ENCODE data around the gene OSBPL10. TPM values are rescaled to one million over a fixed set of nuclear protein-coding genes. Genes with fewer than 3 reads are reported as not detected.

Gene OSBPL10
- polyA plus RNA-seq, 3 donors = 18.2 to 22.3 (median 20.3) TPM

GRCh38 chr3:31960793-31961431 lies 20.1 kb downstream of the OSBPL10 start:
- DNase-seq (ENCODE audit: low read depth in 3 of 3, low spot score in 2 of 3) = no peak

DNA sequence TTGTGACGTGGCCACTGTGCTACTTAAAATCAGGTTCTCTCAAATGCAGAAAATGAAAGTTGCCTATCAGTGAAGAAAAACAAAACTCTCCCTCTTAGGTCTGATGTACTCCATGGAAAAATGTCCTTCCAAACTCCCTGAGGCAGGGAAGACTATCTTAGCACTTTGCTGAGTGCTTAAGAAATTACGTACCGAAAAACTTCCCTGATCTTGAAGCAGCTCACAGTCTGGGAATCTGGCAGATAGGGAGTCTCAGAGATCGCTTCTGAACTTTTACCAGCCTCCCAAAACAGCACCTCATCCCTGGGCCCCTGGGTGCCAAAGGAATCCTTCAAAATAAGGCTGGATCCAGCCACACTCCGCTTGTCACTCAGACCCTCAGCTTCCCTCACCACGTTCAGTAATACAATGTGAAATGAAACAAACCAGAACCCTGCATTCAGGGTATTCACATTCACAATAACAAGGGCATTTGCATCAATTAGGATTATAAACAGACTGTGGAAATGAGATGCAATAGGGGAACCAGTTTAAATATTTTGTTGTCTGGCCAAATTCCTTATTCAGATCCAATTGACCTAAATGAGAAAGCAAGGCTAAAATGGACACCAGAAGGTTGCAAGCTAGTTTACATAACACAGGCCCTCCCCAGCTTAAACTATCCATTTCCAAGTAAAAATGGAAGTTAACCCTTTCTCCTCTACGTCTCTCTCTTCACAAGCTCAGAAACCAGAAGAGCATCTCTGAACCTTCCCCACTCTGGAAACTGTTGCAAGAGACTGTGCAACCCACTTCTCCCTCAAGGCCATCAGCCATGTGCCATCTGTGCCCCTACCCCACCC lies 20.9 kb downstream of the OSBPL10 start:
- no peak for DNase-seq (ENCODE audit: low read depth in 3 of 3, low spot score in 2 of 3)

DNA sequence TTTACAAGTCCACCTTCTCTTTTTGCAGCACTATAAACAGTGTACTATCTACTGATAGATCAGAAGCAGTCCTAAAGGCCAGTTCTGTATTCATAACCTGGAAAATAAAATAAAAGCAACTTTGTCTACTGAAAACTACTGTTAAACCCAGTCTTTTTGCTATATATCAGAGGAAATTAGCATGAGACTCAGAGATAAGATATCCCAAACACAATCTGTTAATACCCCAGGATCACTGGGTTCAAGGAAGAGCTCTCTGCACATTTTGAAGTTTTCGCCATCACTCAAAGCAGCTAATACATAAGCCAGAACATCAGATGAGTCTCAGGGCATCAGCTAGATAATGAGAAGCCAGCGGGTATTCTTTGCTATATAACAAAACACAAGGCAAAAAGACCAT lies 21.8 kb downstream of the OSBPL10 start:
- DNase-seq (ENCODE audit: low read depth in 3 of 3, low spot score in 2 of 3) = no peak

DNA sequence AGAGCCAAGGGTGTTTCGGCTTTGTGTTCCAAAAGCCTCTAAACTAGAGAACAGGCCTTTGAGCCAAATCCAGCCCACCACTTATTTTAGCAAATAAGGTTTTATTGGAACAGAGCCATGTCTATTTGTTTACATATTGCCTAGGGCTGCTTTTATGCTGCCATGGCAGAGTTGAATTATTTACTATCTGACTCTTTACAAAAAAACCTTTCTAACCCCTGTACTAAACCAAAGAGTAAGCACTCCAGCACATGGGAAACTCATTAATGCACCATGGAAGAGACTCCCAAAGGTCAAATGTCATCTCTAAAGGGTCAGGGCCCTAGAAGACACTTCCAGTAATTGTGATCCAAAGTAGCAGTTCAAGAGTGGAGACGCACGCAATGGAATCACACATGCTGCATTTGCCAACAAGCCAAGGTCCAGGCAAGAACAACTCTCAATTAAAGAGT lies 22.3 kb downstream of the OSBPL10 start:
- no peak for DNase-seq (ENCODE audit: low read depth in 3 of 3, low spot score in 2 of 3)

DNA sequence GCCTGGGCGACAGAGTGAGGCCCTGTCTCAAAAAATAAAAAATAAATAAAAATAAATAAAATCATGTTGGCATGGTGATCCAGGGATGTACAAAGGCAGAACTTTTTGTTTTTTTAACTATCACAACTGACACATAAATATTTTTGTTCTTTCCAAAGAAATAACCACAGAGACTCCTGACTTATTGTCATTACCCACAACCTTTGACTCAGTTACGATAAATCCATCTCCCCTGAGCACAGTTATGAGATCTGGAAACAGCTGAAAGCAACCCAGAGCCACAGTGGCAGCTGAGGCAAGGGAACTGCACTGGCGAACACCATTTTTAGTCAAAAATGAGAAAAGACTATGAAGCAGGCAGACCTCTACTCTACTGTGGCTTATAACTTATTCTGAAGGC lies 24.0 kb downstream of the OSBPL10 start:
- DNase-seq (ENCODE audit: low read depth in 3 of 3, low spot score in 2 of 3) = no peak

DNA sequence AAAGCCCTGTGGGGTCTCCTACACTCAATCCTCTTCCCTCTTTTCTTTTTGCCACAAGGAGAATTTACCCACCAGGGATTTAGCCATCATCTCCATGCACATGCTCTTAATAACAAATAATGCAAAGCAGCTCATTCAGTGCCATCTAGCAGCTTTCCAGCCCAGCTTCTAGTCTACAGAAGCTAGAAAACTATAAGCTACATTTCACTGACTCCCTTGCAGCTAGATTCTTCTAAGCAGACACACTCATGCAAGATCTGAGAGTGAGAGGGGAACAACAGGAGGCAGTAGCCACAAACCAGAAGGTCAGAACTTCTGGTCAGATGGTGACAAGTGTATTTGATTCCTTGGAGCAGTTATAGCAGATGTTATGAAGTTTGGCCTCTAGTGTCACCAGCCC lies 25.5 kb downstream of the OSBPL10 start:
- DNase-seq (ENCODE audit: low read depth in 3 of 3, low spot score in 2 of 3) = no peak

DNA sequence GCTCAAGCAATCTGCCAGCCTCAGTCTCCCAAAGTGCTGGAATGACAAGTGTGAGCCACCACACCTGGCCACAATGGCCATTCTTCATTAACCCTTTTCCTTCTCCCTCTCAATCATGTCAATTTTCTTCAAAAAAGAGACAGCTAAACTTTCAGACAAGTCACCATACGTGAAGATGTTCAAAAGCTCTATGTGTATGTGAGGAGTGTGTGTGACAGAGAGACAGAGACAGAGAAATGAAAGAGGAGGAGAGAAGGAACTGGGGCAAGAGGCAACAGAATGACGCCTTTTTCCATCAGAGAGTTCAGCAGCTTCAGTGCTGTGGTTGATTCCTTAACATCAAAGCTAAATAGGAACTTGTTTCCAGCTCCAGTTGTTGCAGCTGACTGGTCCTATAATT lies 27.4 kb downstream of the OSBPL10 start:
- no peak for DNase-seq (ENCODE audit: low read depth in 3 of 3, low spot score in 2 of 3)

DNA sequence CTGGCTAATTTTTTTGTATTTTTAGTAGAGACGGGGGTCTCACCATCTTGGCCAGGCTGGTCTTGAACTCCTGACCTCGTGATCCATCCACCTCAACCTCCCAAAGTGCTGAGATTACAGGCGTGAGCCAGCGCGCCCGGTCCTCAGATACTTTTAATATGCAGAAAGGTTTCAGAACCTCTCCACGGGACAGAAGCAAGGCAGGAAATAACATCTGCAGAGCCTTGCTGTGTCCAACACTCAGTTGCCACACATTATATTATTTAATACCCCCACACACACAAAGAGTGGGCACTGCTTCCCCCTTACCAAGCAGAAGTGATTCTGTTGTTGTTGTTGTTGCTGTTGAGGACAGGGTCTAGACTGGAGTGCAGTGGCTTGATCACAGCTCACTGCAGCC lies 28.0 kb downstream of the OSBPL10 start:
- DNase-seq (ENCODE audit: low read depth in 3 of 3, low spot score in 2 of 3) = no peak

GRCh38 chr3:31952205-31952604 lies 28.9 kb downstream of the OSBPL10 start:
- DNase-seq (ENCODE audit: low read depth in 3 of 3, low spot score in 2 of 3) = no peak

- DNase-seq (ENCODE audit: low read depth in 3 of 3, low spot score in 2 of 3) = no peak
Observed at GRCh38 chr3:31948280-31948679, 32.8 kb downstream of the OSBPL10 start.

GRCh38 chr3:31947671-31948091 lies 33.4 kb downstream of the OSBPL10 start:
- DNase-seq (ENCODE audit: low read depth in 3 of 3, low spot score in 2 of 3) = no peak

DNA sequence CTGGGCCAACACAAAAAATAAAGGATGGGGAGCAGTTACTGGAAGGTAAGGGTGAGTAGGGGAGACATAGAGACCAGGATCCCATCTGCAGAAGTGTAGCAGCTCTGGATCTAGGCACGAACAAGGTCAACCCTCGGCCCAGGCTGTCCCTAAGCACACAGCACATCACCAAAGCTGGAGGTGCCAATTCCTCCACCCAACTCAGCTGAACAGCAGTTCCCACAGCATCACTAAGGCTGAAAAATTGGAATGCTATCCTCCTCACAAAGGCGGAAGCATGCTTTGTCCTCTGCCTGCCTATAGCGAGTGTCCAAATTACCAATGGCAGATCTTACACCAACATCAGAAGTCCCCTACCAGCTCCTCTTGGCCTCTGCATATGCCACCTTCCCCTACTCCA lies 33.9 kb downstream of the OSBPL10 start:
- no peak for DNase-seq (ENCODE audit: low read depth in 3 of 3, low spot score in 2 of 3)

GRCh38 chr3:31946484-31947081 lies 34.5 kb downstream of the OSBPL10 start:
- DNase-seq (ENCODE audit: low read depth in 3 of 3, low spot score in 2 of 3) = no peak

GRCh38 chr3:31945738-31946052 lies 35.4 kb downstream of the OSBPL10 start:
- no peak for DNase-seq (ENCODE audit: low read depth in 3 of 3, low spot score in 2 of 3)

- DNase-seq (ENCODE audit: low read depth in 3 of 3, low spot score in 2 of 3) = no peak
Observed at GRCh38 chr3:31943041-31943440, 38.0 kb downstream of the OSBPL10 start.

- DNase-seq (ENCODE audit: low read depth in 3 of 3, low spot score in 2 of 3) = no peak
Observed at GRCh38 chr3:31942446-31942845, 38.6 kb downstream of the OSBPL10 start.

- DNase-seq (ENCODE audit: low read depth in 3 of 3, low spot score in 2 of 3) = no peak
Observed at GRCh38 chr3:31937225-31937624, 43.8 kb downstream of the OSBPL10 start.

DNA sequence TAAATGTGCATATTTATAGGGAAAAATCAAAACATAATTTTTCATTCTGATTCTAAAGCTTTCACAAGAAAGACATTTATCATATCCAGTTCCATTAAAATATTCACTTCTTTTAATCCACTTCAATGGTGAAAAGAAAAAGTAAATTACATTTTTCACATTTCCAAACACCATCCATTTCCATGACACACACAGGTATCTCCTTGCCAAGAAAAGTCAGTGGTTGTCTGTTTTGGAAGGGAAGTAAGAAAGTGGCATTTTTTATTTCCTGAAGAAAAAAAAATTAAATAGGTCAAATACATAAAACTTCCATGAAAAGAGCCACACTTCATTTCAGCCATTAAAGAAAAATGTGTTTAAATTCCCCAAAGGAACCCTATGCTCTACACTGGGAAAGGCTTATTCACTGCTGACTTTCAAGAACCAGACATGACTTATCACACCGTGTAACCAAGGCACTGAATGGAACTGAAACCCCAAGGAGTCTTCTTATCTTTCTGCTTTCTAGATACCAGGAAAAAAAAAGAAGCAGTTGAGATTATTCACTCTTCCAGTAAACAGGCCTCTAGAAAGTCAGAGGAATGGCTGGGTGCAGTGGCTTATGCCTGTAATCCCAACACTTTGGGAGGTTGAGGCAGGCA lies 44.5 kb downstream of the OSBPL10 start:
- no peak for DNase-seq (ENCODE audit: low read depth in 3 of 3, low spot score in 2 of 3)

- no peak for DNase-seq (ENCODE audit: low read depth in 3 of 3, low spot score in 2 of 3)
Observed at GRCh38 chr3:31934866-31935265, 46.2 kb downstream of the OSBPL10 start.

- DNase-seq (ENCODE audit: low read depth in 3 of 3, low spot score in 2 of 3) = no peak
Observed at GRCh38 chr3:31934018-31934417, 47.0 kb downstream of the OSBPL10 start.

DNA sequence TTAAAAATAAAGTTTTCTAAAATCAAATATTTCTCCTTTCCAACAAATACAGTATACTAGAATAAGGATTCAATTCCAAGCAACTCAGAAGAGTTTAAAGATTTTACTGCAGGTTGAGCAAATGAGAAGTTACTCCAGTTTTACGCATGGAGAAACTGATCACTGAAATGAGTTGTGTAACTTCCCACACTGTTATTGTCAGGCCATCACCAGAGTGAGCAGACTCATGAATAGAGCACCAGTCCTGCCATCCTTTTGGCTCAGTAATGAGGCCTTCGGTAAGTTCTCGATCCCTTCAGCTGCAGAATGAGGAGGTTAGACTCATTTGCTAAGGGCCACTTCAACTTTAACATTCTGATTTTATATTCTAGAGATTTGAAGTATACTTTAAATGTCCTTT lies 48.1 kb downstream of the OSBPL10 start:
- DNase-seq (ENCODE audit: low read depth in 3 of 3, low spot score in 2 of 3) = no peak
